SIG-M5 treated with dmso at 0.1 percent for 504 hours (cell line): ENCODE results near the gene GPALPP1.
"Not testable (repeated sequence)": the region's sequence is repeated elsewhere in the genome, so short reads cannot be mapped to it uniquely, and the experiment has no call there.

Experiments used
- DNase-seq: peaks from one replicate; lab custom pipeline; 2025; ENCODE audit not compliant: unreplicated experiment; lab: John Stamatoyannopoulos, UW

The GPALPP1 gene

DNA sequence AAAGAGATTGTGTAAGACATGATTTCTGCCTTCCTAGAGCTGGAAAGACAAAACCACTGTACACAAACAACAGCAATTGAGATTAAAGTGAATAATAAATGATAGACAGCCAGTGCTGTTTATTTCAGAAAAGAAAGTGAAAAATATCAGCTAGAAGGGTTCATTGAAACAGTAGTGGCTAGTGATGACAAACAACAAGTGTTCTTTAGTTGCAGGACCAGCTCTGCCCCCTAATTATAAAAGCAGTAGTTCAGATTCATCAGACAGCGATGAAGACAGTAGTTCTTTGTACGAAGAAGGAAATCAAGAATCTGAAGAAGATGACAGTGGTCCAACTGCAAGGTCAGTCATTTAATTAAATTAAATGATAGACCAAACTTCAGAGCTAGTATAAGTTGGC lies 14.8 kb downstream of the GPALPP1 start:
- no peak for DNase-seq

DNA sequence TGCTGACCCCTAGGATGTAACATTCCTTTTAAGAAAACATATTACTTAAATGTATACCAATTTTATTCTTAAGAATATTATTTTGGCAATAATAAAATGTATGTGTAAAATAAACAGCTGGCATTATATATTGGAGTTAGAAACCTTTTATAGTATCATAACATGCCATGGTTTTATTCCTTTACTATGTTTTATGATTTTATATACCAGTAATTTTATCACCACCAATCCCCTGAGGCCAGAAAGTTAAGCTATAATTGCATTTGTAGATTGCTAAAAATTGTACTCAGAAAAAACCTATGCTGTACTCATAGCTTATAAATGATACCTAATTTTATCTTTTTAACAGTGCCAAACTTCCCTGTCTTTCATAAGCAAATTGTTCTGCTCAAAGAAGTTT lies 17.9 kb downstream of the GPALPP1 start:
- no peak for DNase-seq

DNA sequence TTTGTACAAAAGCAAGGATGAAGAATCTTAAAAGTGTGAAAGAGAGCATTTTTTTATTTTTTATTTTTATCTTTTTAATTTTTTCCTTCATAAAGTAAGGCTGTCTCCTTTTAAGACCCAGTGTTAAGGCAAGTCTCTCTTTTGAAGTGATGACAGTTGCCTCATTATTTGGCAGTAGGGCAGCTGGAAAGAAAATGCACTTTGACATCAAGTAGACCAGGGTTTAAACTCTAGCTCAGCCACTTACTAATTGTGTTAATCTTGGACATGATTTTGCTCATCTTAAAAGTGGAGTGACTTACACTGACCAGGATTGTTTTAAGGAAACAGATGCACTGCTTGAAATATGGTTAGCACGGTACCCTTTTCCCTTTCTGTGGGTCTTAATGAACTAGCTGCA lies 18.5 kb downstream of the GPALPP1 start:
- no peak for DNase-seq

- no peak for DNase-seq
These were observed 21.9 kb downstream of the GPALPP1 start for GRCh38 chr13:45011198-45011597.

DNA sequence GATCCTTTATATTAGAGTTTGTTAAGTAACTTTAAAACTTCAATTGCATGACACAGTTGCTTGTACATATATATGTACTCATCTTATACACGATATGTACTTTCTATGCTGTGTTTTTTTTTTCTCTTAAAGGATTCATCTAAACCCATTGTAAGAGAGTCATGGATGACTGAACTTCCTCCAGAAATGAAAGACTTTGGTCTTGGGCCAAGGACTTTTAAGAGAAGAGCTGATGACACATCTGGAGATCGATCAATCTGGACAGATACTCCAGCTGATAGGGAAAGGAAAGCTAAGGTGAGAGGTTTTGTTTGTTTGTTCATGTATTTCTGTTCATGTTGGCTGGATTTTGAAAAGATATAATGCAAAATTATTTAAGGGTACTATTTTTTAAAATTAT lies 26.0 kb downstream of the GPALPP1 start:
- no peak for DNase-seq

DNA sequence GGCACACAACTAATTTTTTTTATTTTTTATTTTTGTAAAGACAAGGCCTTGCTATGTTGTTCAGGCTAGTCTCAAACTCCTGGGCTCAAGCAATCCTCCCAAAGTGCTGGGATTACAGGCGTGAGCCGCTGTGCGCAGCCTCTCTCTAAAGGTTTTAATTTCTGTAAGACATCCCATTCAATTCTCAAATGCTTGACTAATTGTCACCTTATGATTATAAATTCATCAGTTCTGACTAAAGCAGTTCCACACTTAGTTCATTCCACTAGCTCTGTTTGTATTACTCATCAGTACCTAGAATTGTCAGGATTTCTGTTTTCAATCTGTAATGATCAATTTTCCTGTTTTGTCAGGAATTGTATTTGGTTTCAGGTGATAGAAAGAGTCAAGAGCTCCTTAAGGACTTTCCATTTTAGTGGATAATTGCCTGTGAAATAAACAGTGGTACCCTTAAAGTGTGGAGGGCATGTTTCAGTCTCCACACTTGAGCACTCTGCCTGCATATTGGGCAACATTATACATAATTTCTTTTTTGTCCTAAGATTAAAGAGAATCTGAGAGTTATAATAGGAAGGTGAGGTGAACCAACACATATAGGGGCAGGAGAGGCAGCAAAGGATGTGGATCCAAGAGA lies 27.6 kb downstream of the GPALPP1 start:
- DNase-seq, result no peak

DNA sequence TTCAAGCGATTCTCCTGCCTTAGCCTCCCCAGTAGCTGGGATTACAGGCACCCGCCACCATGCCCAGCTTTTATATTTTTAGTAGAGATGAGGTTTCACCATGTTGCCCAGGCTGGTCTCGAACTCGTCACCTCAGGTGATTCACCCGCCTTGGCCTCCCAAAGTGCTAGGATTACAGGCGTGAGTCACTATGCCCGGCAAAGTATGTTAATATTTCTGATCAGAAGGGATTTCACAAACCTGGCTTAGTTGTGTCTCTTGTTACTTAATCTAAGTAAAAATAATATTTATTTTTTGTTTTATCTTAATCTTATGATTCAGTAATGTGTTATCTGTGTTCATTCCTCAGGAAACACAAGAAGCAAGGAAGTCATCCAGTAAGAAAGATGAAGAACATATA lies 30.6 kb downstream of the GPALPP1 start:
- not testable (repeated sequence) for DNase-seq

DNA sequence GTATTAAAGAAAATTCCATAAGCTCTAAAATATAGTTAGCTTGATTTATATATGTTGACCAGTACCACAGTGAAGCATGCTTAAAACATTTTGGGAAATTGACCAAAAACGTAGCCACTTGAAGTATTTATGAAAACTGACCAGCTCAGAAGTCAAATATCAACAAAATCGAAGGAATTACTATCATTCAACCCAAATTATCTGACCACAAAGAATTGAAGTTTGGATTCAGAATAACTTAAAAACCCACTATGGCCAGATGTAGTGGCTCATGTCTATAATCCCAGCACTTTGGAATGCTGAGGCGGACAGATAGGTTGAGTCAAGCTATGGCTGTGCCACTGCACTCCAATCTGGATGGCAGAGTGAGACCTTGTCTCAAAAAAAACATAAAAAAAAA lies 31.9 kb downstream of the GPALPP1 start:
- DNase-seq, result no peak

- DNase-seq, result no peak
These were observed 35.5 kb downstream of the GPALPP1 start for GRCh38 chr13:45024847-45025246.

- DNase-seq, result no peak
These were observed 45.0 kb downstream of the GPALPP1 start for GRCh38 chr13:45034342-45034741.

DNA sequence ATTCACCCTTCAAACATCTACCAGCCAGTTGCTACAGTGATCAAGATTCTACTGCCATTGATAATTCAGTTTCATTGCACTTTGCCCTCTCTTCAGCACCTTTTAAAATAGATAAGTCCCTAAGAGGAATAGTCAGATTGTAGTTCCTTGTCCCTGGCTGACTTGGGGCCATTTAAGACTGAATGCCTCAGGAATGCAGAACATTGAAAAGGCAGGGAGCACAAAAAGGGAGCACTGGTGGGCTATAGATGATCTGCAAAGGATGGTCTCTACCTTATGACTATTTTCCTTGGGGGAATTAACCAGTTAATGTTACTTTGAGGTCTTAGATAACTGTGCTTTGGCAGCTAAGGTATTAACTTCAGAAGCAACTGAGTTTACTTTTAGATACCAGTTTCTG lies 46.9 kb downstream of the GPALPP1 start:
- no peak for DNase-seq

DNA sequence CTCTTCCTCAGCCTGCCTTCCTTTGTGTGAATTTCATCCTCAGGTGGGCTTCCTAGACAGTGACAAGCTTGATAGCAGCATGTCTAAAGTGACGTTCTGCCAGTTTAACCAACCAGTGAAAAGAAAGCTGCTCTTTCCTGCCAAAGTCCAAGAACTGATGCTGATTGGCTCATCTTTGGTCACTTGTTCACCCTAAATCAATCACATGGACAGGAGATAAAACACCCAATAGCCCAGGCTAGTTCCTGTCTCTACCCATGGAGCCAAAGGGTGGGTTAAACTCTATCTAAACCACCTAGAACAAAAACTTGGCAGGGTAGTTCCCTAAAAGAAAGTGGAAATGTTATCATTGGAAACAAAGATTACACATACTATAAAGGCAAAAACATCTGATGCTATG lies 50.8 kb downstream of the GPALPP1 start:
- DNase-seq, result no peak

DNA sequence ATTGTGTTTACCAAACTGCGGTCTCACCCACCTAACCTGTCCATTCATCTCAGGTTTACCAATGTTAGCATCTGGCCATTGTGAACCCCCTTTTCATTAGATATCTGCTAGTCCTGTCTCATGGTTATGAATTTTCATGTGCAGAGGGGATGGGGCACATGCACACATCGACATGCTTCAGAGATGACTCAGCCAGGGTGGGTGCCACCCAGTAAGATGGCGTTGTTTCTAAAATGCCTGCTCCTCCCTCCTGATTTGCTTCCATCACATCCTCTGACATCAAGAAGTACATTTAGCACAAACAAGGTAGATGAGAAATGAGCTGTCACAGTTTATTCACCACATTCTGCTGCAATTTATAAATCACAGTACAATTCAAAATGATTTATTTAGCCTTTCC lies 51.3 kb downstream of the GPALPP1 start:
- DNase-seq, result no peak

DNA sequence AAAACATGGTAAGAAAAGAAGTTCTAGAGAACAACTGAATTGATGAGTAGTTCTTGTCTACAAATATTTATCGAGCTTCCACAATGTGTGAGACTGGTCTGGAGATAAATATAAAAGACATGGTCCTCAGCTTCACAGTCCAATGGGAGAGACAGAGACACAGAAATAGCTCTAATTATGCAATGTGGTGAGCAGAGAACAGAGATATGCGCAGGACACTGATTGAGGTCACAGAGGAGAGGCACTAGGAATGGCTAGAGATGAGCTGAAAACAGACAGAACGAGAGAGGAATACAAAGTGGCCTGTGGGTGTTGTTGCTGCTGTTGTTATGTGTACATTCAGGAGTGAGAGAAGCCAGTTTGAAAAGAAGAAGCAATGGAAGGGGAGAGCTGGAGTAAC lies 53.2 kb downstream of the GPALPP1 start:
- no peak for DNase-seq

- no peak for DNase-seq
These were observed 57.1 kb downstream of the GPALPP1 start for GRCh38 chr13:45046445-45046844.

DNA sequence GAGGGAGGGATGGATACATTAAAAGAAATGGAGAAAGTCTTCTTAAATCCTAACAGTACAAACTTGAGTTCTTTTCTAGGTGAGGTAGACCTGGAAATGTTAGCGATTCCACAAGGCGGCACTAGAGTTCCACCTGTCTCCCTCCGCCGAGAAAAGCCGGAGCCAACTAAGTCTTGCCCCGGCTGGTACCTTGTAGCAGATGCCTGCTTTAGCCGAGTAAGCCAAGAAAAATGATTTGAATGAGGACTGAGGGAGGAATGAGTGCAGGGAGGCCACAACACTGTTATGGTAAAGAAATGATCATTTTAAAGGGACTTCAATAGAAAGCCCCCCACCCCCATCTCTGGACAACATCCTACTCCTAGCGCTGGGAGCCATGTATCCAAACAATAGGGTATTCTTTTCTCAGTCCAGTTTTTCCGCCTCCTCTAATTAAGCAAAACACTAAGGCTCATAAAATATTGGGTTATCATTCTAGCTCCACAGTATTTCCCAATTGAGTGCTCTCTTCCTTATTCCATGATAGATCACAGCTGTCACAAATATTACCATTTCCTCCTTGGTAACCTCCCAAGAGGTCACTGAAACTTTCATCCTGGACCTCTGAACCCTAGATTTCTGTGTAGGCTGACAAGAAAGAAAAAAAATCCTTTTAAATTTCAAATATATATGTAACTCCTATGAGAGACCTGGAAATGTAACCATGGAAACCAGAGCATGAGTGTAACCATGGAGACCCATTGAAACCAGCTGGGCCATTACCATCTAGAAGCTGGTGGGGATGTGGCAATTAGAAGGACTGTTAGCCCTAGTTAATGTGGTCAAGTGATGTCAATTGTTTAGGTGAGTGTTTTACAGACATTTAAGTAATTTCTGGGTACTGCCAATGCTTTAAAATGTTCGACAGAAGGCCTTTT lies 58.3 kb downstream of the GPALPP1 start:
- DNase-seq, result peak; percentile 83

DNA sequence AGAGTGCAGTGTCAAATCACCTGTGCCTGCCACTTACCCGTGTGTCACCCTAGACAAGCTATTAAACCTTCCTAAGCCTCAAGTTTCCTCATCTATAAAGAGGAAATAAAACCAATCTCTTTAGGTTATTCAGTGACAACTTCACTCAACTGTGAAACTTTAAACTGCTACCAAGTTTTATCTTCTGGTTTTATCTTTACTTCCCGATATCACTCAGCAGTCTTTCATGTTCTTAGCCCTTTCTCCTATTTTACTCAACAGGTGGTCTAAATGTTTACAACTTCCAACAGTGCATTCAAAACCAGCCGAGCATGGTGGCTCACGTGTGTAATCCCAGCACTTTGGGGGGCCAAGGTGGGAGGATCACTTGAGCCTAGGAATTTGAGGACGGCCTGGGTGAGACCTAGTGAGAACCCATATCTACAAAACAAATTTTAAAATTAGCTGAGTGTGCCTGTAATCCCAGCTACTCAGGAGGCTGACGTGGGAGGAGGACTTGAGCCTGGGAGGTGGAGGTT lies 59.6 kb downstream of the GPALPP1 start:
- DNase-seq, result no peak

- no peak for DNase-seq
These were observed 60.1 kb downstream of the GPALPP1 start for GRCh38 chr13:45049478-45049877.

- no peak for DNase-seq
These were observed 62.0 kb downstream of the GPALPP1 start for GRCh38 chr13:45051315-45051714.

GRCh38 chr13:45055198-45055901 lies 66.0 kb downstream of the GPALPP1 start:
- peak; percentile 78 for DNase-seq

DNA sequence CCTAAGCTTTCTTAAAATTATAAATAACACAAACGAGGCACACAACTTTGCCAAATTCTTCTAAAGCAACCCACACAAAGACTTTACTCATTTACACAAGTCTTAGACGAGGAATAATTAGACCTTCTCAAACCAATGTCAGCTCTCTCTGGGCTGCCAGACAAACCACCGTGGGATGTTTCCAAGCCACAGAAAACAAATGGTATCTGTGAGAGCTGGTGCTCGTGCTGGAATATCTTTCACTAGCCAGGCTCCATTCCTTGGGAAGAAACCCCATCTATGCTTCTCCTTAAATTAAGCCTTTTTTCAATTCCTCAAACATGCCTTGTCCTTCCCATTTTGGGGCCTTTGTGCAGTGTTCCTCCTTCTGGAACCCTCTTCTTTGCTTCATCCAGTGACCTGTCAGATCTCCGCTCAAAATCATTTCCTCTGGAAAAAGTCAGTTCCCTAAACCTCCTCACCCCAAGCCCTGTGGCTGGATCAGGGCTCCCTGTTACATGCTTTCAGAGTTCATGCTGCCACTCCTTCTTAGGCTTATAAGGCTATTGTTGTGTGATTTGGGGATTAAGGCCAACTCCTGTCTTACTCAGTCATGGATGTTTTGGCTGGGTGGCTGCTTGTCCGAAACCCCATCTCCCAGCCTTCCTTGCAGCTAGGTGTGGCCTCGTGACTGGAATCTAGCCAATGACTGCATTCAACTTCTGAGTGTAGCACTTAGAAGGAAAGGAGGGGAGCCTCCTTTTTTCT lies 66.7 kb downstream of the GPALPP1 start:
- DNase-seq, result no peak
